Stimulated activated CD4-positive, alpha-beta T cell treated with anti-CD3 and anti-CD28 coated beads, TNF-alpha, amount 100 ng/mL, for 4 hours (primary cell): ENCODE data around the gene DENND11.
A peak's percentile ranks its signal among the peaks of the same experiment; 100 is the strongest.
"Not testable (repeated sequence)": the region's sequence is repeated elsewhere in the genome, so short reads cannot be mapped to it uniquely, and the experiment has no call there.

ENCODE experiments used
- DNase-seq, 3 experiments: peaks; one replicate each; pipeline ENCODE4 v3.0.0-alpha.2; 2020; ENCODE audit warnings: low read depth in 3 of 3

Gene DENND11

GRCh38 chr7:141706239-141707064, 4.5 kb upstream of the DENND11 start:
- DNase-seq: no peak

DNA sequence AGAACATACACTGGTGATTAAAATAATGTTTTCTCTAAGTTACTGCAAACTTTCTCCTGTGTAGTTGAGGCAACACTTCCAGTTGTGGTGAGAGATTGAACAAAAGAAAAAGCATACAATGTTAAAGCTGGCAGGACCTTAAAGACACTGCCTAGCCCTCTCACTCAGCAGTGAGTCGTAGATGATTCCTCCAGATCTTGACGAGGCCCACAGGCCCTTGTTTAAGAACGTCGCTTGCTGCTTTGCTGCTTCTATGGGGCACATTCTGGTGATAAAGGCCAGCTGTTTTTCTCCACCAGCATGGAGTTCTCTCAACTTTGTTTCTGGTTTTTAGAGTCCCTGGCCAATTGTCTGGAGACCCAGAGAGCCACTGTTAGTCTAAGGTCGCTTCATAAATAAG, 2.8 kb upstream of the DENND11 start:
- DNase-seq: no peak

DNA sequence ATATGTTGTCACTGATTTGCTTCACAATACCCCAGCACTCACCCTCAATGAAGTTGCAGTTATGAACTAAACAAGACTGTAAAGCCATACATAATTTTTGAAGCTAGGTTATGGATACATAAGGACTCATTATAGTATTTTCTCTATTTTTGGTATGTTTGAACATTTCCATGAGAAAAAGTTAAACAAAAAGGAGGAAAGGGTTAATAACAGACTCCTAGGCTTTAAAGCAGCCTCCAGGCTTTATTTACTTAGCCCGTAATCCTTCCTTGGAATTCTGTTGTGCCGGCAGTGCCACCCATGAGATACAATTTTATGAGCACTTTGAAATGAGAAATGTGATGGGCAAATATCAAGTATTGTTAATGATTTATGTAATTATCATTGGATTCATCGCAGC, 2.1 kb upstream of the DENND11 start:
- no peak for DNase-seq

GRCh38 chr7:141702892-141703291, 926 bp upstream of the DENND11 start:
- DNase-seq: no peak

DNA sequence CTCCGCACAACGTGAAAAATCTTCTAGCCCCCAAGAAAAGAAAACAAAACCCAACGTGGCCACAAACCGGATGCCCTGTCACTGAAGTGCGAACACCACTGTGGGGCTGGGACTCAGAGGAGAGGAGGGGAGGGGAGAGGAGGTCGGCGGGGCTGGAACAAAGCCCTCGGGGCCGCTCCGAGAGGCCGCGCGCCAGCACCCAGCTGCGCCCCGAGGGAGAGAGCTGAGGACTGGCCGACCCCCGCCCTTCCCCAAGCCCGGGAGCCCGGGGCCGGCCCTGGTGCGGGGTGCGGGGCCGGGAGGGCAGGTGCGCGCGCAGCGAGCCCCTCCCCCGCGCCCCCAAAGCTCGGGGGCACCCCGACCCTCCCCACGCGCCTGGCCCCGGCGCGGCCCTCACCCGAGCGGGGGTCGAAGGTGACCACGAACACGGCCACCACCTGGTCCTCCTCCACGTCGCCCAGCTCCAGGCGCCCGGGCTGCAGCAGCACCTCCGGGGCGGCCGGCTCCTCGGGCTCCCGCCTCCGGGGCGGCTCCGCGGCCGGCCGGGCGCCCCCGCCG, 398 bp downstream of the DENND11 start:
- DNase-seq: peak; percentile 32 to 42 (median 35)

- DNase-seq: no peak
These were observed 1.1 kb downstream of the DENND11 start for GRCh38 chr7:141700848-141701371.

GRCh38 chr7:141700296-141700847, 1.6 kb downstream of the DENND11 start:
- no peak for DNase-seq

GRCh38 chr7:141699860-141700259, 2.1 kb downstream of the DENND11 start:
- no peak for DNase-seq

DNA sequence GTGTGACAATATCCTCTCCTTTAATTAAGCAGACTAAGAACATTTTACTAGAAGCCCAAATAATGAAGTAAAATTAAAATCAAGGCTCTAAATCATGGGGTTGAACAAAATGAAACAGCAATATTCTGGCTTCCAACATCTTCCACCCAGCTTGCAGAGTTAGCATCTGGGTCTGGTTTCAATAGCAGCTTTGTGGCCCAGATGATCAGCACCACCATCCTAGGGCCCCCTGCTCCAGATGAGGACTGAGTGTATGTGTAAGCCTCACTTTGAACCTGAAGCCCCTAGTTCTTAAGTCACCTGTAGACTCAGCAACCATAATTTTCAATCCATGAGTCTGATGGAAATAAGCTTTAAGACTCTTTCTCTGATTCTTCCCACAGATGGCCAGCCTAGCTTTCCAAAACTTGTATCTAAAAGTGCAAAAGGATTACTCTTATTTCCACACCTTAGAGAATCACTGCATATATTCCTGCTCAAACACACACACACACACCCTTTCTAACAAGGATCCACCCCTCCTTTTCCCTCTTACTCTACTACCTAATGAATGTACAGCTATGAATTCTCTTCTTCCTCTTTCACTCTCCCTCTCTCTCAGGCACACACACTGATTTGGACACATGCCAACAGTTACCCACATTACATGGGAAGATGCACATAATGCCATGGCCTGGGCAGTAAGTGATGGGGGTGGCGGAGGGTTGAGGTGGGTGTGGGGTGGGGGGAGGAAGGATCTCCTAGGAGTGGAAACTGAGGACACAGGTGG, 3.5 kb downstream of the DENND11 start:
- no peak for DNase-seq

DNA sequence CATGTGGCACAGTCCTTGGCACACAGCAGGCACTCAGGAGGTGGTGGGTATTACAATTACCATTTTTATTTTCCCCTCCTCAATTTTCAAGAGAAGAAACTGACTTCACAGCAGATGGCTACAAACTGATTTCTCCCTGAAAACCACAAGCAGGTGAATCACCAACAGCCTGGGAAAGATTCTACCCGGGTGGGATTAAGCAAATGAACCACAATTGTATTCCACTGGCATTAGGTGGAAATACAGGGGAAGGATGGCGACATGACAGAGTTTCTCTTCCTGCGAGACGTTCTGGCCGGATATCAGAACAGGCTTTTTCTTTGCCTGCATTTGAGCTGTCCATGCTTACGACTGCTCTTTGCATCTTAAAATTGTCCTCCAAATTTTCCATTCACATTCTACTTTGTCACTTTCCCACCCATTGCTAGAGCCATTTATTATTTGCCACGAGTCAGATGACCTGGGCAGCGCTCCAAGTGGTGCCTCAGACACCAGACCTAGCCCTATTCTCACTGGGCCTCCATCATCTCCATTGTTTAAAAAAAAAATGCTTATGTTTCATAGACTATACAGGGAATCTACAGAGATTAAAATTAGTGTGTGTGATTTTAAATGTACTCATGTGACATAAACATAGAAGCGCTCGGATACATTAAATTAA, 4.6 kb downstream of the DENND11 start:
- no peak for DNase-seq

GRCh38 chr7:141696348-141696747, 5.6 kb downstream of the DENND11 start:
- no peak for DNase-seq

- DNase-seq: no peak
These were observed 6.1 kb downstream of the DENND11 start for GRCh38 chr7:141695803-141696289.

- DNase-seq: no peak
These were observed 8.9 kb downstream of the DENND11 start for GRCh38 chr7:141693082-141693481.

GRCh38 chr7:141691961-141692360, 10.0 kb downstream of the DENND11 start:
- DNase-seq: no peak

DNA sequence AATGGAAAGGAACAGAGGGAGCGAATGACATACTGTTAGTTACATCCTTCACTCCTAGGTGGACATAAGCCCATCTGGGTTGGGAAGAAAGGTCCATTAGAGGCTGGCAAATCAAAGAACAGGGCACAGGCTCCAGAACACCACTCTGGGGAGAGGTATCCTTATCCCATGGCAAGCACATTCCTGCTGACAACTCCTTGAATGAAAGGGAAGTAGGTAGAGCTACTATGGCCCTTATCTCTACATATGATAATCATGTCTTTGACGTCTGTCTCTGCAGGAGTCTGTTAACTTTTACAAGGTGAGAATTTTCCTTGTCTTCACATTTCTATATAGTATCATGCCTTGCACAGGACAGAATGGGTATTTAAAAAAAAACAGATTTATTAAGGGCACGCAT, 10.4 kb downstream of the DENND11 start:
- DNase-seq: no peak

GRCh38 chr7:141689072-141689825, 12.7 kb downstream of the DENND11 start:
- not testable (repeated sequence) for DNase-seq

- DNase-seq: no peak
These were observed 13.9 kb downstream of the DENND11 start for GRCh38 chr7:141688043-141688442.

GRCh38 chr7:141686670-141687069, 15.3 kb downstream of the DENND11 start:
- no peak for DNase-seq

GRCh38 chr7:141686074-141686473, 15.9 kb downstream of the DENND11 start:
- DNase-seq: no peak

- no peak for DNase-seq
These were observed 16.5 kb downstream of the DENND11 start for GRCh38 chr7:141685285-141686023.
